Activated T-helper 2 cell treated with anti-CD3 and anti-CD28 coated beads, Interferon-gamma antibody, Interleukin-2, Interleukin-4, amounts not matched to agents 10 μg/mL and 5 μg/mL and 100 μg/mL, durations not matched to agents 14 hours and 24 hours and 36 hours (primary cell): ENCODE data around the gene DEPDC4. TPM values are rescaled to one million over a fixed set of nuclear protein-coding genes. Genes with fewer than 3 reads are reported as not detected.
"Not testable (repeated sequence)": the region's sequence is repeated elsewhere in the genome, so short reads cannot be mapped to it uniquely, and the experiment has no call there.

ENCODE experiments used
- DNase-seq: peaks from one replicate; pipeline ENCODE4 v3.0.0; 2021; ENCODE audit warnings: low spot score
- H3K27ac Mint-ChIP-seq: one replicate; pipeline ENCODE4 v1.8.0; 2021; ENCODE audit warnings: mixed read lengths
- H3K27me3 Mint-ChIP-seq: one replicate; pipeline ENCODE4 v1.8.0; 2021; ENCODE audit warnings: low read depth, mixed read lengths
- H3K36me3 Mint-ChIP-seq: one replicate; pipeline ENCODE4 v1.8.0; 2021; ENCODE audit warnings: low read depth, mixed read lengths
- H3K4me1 Mint-ChIP-seq: one replicate; pipeline ENCODE4 v1.8.0; 2021; ENCODE audit warnings: low read depth, mixed read lengths
- H3K4me3 Mint-ChIP-seq: one replicate; pipeline ENCODE4 v1.8.0; 2021; ENCODE audit warnings: low read depth, mild to moderate bottlenecking, moderate library complexity, mixed read lengths
- H3K9me3 Mint-ChIP-seq: one replicate; pipeline ENCODE4 v1.8.0; 2021; ENCODE audit warnings: mixed read lengths
- intact Hi-C: fragments of 100-400 bp; cut with micrococcal nuclease; formaldehyde crosslinking; loops from one replicate; pipeline ENCODE4 v1.15.1; 2023
- total RNA-seq: library from RNA; stranded (reverse); gene quantifications from 2 replicates; pipeline ENCODE4 v1.2.3, GENCODE V29; 2022

Gene DEPDC4
- total RNA-seq, 1 donor from 2014 or later, result 1.8 TPM

- H3K4me1 Mint-ChIP-seq, result no peaks in the 10 kb centered on the region
- intact Hi-C loops, result no loop called here
- no peak for DNase-seq
Measured at GRCh38 chr12:100225491-100225890, 41.4 kb downstream of the DEPDC4 start.

GRCh38 chr12:100222173-100222572, 44.7 kb downstream of the DEPDC4 start:
- H3K9me3 Mint-ChIP-seq, intact Hi-C loops, DNase-seq, H3K4me1 Mint-ChIP-seq, H3K27ac Mint-ChIP-seq, H3K27me3 Mint-ChIP-seq, H3K4me3 Mint-ChIP-seq: not testable (repeated sequence)
- peaks cover 28% of the 10 kb centered on the region for H3K36me3 Mint-ChIP-seq

More at GRCh38 chr12:100225491-100225890, 41.4 kb downstream of the DEPDC4 start:
- no peaks in the 10 kb centered on the region for H3K27me3 Mint-ChIP-seq
- no peak overlapping the region for H3K4me3 Mint-ChIP-seq
- no peak overlapping the region for H3K27ac Mint-ChIP-seq
- peaks cover 16% of the 10 kb centered on the region for H3K36me3 Mint-ChIP-seq
- no peaks in the 10 kb centered on the region for H3K9me3 Mint-ChIP-seq

- DNase-seq, result no peak
- Mint-ChIP-seq H3K27ac (no peak overlapping the region), H3K9me3 (no peaks in the 10 kb centered on the region), H3K4me3 (no peak overlapping the region), H3K27me3 (no peaks in the 10 kb centered on the region), H3K4me1 (no peaks in the 10 kb centered on the region), H3K36me3 (peaks cover 31% of the 10 kb centered on the region)
- intact Hi-C loops, result no loop called here
Measured at GRCh38 chr12:100221523-100221922, 45.4 kb downstream of the DEPDC4 start.

GRCh38 chr12:100219328-100220109, 47.4 kb downstream of the DEPDC4 start:
- Mint-ChIP-seq H3K4me3 (no peak overlapping the region), H3K9me3 (no peaks in the 10 kb centered on the region), H3K27me3 (no peaks in the 10 kb centered on the region), H3K27ac (no peak overlapping the region), H3K4me1 (peaks cover 2% of the 10 kb centered on the region), H3K36me3 (peaks cover 43% of the 10 kb centered on the region)
- intact Hi-C loops, result no loop called here
- DNase-seq, result no peak

GRCh38 chr12:100216337-100216736, 50.5 kb downstream of the DEPDC4 start:
- Mint-ChIP-seq H3K36me3 (peaks cover 40% of the 10 kb centered on the region), H3K27ac (no peak overlapping the region), H3K4me3 (no peak overlapping the region), H3K4me1 (peaks cover 2% of the 10 kb centered on the region), H3K27me3 (no peaks in the 10 kb centered on the region), H3K9me3 (no peaks in the 10 kb centered on the region)
- intact Hi-C loops, result no loop called here
- no peak for DNase-seq

GRCh38 chr12:100215209-100215608, 51.7 kb downstream of the DEPDC4 start:
- Mint-ChIP-seq H3K36me3 (peaks cover 41% of the 10 kb centered on the region), H3K4me3 (no peak overlapping the region), H3K27ac (no peak overlapping the region), H3K27me3 (no peaks in the 10 kb centered on the region), H3K4me1 (peaks cover 2% of the 10 kb centered on the region), H3K9me3 (no peaks in the 10 kb centered on the region)
- DNase-seq, result no peak
- intact Hi-C loops, result no loop called here

- Mint-ChIP-seq H3K9me3 (no peaks in the 10 kb centered on the region), H3K4me1 (peaks cover 2% of the 10 kb centered on the region), H3K36me3 (peaks cover 40% of the 10 kb centered on the region), H3K4me3 (no peak overlapping the region), H3K27ac (no peak overlapping the region), H3K27me3 (no peaks in the 10 kb centered on the region)
- no peak for DNase-seq
- intact Hi-C loops, result no loop called here
Measured at GRCh38 chr12:100214518-100214917, 52.4 kb downstream of the DEPDC4 start.

GRCh38 chr12:100213016-100213891, 53.6 kb downstream of the DEPDC4 start:
- peaks cover 41% of the 10 kb centered on the region for H3K36me3 Mint-ChIP-seq
- no peak for DNase-seq
- peaks cover 2% of the 10 kb centered on the region for H3K4me1 Mint-ChIP-seq
- H3K4me3 Mint-ChIP-seq, result no peak overlapping the region
- no peaks in the 10 kb centered on the region for H3K27me3 Mint-ChIP-seq
- intact Hi-C loops, result no loop called here
- H3K9me3 Mint-ChIP-seq, result no peaks in the 10 kb centered on the region
- no peak overlapping the region for H3K27ac Mint-ChIP-seq

- Mint-ChIP-seq H3K36me3 (peaks cover 41% of the 10 kb centered on the region), H3K27me3 (no peaks in the 10 kb centered on the region), H3K4me3 (no peak overlapping the region), H3K4me1 (peaks cover 2% of the 10 kb centered on the region), H3K9me3 (no peaks in the 10 kb centered on the region), H3K27ac (no peak overlapping the region)
- no peak for DNase-seq
- intact Hi-C loops, result no loop called here
Measured at GRCh38 chr12:100211698-100212097, 55.2 kb downstream of the DEPDC4 start.

- intact Hi-C loops, result no loop called here
- Mint-ChIP-seq H3K36me3 (peaks cover 32% of the 10 kb centered on the region), H3K9me3 (no peaks in the 10 kb centered on the region), H3K27me3 (no peaks in the 10 kb centered on the region), H3K27ac (no peak overlapping the region), H3K4me3 (no peak overlapping the region), H3K4me1 (no peaks in the 10 kb centered on the region)
- no peak for DNase-seq
Measured at GRCh38 chr12:100208834-100209233, 58.0 kb downstream of the DEPDC4 start.

GRCh38 chr12:100207311-100207710, 59.6 kb downstream of the DEPDC4 start:
- Mint-ChIP-seq H3K36me3 (peaks cover 30% of the 10 kb centered on the region), H3K27me3 (no peaks in the 10 kb centered on the region), H3K4me3 (no peak overlapping the region), H3K4me1 (peaks cover 5% of the 10 kb centered on the region), H3K9me3 (no peaks in the 10 kb centered on the region), H3K27ac (no peak overlapping the region)
- DNase-seq, result no peak
- intact Hi-C loops, result no loop called here

- Mint-ChIP-seq H3K27ac (peak overlapping the region; percentile 100), H3K27me3 (no peaks in the 10 kb centered on the region), H3K36me3 (peaks cover 17% of the 10 kb centered on the region), H3K9me3 (no peaks in the 10 kb centered on the region), H3K4me3 (peak overlapping the region; percentile 98), H3K4me1 (peaks cover 20% of the 10 kb centered on the region)
- intact Hi-C loops, result loop anchor here (2.0 to 5.0 kb wide), 4 partner anchors 17 to 1610 kb away; partner anchors contain the start of genes APAF1, IKBIP and SLC25A3
- no peak for DNase-seq
Measured at GRCh38 chr12:100201604-100202423, 65.1 kb downstream of the DEPDC4 start.
